ENCODE results near the gene DIDO1.

DIDO1 gene

DNA sequence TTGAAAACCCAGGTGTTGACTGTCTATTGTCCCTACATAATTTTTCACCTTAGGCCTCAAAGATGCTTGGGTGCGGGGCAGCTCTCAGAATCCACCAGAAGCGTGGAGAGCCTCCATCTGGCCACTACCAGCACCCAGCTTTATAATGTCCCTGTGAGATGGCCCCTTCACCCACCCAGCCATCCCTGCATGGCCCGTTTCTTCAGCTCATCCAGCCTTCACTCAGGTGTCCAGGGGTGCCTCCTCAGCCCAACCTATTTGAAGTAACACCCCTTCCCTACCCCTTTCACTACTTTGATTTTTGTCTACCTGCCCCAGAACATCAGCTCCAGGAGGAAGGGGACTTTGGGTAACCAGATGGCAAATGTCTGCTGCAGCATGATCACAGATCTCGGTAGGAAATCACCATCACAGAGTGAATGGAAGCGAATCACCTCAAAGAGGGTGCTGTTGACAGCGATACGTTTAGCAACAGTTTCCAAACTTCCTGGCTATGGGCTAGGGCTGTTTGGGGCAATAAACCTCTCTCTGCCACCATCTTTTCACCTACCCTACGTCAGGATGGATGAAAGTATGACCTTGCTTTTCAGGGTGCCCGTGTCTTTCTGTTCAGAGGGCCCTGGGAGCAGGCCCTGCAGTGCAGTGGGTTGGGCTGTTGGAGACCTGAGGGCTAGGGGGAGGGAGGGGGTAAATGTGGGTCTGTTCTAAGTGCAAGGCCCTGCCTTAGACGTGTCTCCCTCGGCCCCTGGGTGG lies 25.0 kb upstream of the DIDO1 start:
- no peak for DNase-seq (ENCODE audit: low read depth)

DNA sequence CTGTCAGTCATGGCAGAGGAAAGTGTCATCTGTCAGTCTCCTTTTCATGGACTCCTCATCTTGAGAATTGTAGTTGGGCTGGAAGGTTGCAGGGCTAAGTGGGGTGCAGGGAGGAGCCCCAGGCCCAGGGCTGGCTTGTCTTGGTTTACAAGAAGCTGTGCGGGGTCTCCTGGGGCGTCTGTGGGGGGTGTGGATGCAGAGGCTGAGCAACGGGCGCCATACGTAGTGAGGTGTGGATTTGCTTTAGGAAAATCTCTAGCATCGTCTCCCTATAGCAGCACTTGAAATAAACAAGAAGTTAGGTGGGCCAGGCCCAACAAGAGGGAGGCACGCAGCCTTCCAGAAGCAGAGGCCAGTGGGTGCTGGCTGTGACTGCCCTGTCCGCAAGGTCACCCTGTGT lies 24.4 kb upstream of the DIDO1 start:
- DNase-seq (ENCODE audit: low read depth) = no peak

DNA sequence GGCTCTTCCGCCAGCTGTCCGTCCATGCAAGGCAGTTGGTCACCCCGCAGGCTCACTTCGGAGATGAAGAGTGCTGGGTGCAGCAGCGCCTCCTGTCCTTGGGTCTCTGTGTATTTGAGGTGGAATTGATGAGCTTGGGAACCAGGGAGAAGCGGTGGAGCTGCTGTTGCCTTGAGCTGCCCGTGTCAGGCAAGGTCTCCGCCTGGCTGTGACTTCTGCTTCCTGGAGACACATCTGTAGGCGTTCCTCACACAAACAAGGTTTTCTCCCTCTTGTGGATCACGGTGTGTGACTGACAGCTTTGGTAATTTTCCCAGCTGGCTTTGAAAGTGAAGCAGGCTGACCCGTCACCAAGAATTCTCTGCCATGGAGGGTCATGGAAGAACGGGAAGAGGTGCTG lies 23.7 kb upstream of the DIDO1 start:
- DNase-seq (ENCODE audit: low read depth) = no peak

DNA sequence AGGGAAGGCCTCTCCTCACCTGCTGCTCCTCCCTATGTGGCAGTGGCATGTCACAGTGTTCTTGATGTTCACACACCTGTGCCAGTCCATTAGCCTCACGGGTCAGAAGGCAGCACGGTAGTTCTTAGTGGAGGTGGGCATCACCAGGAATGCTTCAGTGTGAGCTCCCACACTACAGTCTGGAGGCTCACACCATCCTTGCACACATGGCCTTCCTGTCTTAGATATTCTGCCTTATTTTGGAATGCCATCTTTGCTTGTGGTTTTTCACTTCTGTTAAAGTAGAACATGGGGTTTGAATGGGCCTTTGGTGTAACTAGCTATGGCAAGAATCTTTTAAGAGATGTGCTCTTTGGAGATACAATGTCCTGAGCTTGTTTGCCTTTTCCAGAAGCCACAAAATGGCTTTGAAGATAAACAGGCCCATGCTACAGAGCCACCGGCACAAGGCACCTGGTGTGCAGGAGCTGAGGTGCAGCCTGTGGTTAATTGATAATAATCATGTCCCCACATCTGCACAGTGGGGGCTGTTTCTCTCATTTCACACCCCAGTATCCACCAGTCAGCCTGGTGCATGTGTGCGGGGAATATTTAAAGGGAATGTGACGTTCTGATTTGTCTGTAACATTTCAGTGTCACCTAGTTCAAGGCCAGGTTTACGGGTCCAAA lies 23.0 kb upstream of the DIDO1 start:
- no peak for DNase-seq (ENCODE audit: low read depth)

DNA sequence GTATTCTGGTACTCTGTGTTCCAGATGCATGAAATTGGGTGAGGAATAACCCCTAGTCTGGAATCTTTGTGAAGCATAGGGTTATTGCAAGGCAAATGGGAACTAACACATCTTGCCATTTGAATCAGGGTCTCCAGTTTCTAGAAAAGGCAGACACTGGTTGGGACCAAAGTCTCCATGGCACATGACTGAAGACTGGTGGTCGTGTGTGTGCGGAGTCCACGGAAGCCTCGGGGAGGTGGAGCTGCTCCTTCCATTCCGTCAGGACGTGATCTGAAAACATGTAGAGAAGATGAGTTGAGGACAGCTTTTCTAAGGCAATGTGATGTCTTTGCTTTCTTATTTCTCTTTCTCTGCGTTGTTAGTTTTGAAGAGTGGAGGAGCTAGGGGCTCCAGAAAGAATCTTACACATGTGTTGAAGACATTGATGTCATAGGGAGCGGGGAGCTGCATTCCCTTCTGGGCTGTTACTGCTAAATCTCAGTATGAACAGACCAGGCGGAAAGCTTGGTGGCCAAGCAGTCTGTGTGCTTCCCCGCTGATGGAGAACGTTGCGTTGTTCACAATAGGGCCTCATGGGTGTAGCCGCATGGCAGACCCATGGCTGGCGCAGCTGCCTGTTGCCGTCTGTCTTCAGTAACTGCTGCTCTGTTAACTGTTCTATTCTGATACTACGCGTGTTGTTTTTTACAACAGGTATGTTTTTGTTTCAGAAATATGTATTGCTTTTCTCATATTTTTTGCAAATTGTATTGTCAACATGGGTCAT lies 21.4 kb upstream of the DIDO1 start:
- no peak for DNase-seq (ENCODE audit: low read depth)

DNA sequence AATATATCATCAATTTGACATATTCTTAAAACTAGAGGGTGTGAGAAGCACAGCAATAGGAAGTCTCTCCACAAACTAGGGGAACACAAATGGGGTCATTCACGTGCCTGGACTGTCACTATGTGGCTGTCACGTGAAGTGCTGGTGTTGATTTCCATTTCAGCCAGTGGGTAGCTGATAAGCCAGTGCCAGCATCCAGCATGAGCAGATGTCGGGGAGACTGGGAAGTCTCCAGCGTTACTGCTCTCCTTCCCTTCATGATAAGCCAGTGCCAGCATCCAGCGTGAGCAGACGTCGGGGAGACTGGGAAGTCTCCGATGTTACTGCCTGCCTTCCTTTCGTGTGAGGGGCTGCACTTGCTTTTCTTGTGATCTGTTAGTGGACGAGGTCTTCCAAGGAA lies 20.6 kb upstream of the DIDO1 start:
- no peak for DNase-seq (ENCODE audit: low read depth)

DNA sequence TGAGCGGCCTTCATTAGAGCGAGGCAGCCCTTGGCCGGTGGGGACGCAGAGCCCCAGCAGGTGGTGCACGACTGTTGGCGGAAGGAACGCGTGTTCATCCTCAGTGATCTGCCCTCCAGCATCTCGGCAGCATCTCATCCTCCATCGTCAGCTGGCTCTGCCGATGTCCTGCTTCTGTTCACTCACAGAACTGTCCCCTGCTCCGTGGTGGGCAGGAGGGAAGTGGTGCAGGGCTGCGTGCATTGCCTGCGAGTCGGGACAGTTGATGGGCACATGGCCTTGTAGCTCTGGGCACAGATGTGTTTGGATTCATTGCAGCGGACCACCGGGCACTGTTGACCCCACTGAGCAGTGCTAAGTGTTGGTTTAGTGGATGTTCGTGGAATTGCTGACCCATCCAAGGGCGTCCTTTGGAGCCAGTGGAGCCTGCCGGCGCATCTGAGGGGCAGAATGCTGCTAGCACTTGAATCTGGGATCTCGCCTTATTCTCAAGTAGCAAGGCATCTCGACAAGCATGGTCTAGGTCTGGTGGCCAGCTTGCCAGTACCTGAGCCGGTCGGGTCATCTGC lies 19.6 kb upstream of the DIDO1 start:
- DNase-seq (ENCODE audit: low read depth) = no peak

DNA sequence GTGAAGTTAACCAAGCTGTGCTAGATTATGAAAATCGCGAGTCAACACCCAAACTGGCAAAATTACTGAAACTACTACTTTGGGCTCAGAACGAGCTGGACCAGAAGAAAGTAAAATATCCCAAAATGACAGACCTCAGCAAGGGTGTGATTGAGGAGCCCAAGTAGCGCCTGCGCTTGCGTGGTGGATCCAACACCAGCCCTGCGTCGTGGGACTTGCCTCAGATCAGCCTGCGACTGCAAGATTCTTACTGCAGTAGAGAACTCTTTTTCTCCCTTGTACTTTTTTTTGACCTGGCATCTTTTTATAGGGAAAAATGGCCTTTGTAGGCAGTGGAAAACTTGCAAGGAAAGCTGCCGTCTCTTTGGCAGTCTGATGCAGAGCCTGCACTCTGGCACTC lies 18.4 kb upstream of the DIDO1 start:
- no peak for DNase-seq (ENCODE audit: low read depth)

DNA sequence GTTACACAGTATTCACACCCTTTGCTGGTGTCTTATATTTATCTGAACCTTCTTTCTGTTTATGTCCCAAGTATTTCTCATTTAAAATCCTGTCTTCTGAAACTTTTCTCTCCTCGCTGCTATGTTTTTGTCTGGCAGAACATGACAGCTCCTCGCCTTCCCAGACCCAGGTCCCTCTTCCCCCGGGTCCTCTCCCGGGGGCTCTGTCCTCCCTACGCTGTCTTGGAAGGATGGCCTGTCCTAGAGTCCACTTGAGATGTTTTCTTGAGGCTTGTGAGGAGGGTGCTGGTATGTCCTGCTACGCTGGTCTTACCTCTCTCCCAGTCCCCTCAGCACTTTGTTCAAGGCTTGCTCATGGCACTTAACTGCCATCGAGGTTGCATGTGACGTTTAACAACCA lies 17.9 kb upstream of the DIDO1 start:
- no peak for DNase-seq (ENCODE audit: low read depth)

DNA sequence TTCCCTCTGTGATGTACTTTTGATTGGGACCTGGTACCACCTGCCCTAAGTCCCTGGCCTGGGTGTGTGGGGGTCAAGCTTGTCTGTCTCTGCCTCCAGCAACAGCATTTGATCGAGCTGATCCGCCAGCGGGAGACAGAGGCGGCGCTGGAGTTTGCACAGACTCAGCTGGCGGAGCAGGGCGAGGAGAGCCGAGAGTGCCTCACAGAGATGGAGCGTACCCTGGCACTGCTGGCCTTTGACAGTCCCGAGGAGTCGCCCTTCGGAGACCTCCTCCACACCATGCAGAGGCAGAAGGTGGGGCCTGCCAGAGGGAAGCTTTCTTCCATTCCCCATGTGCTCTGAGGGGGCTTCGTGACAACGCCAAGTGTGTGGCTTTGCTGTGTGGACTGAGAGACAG lies 17.1 kb upstream of the DIDO1 start:
- no peak for DNase-seq (ENCODE audit: low read depth)

DNA sequence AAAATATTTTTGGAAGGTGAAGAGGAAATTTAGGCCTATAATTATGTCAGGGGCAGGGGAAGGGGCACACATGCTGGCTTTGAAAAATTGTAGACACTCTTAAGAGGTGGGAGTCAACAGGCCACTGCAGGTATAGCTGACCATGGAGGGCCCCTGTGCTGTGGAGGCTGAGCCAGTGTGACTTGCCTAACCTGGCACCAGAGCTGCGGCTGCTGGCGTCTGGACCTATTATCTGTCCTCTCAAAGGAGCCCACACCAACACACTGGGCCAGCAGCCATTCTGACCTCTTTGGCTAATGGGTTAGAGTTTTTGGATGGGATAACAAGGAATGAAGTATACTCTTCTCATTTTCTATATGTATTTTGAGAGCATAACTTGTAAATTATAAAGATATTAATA lies 16.2 kb upstream of the DIDO1 start:
- no peak for DNase-seq (ENCODE audit: low read depth)

DNA sequence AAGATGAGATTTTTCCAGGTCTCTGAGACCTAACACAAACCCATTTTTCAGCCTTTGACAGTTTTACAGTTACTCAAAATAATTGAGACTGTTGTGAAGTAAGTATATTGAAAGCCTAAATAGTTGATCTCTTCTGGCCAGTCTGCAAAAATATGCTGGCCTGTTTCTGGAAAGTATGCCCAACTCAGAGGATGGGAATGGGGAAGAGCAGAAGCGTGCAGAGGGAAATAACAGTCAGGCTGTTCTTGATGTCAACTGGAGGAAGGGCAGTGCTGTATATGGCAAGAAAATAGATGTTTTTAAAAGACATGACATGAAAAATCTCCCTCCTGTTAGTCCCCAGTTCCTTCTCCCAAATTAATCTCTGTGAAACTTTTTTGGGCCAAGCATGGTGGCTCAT lies 15.5 kb upstream of the DIDO1 start:
- no peak for DNase-seq (ENCODE audit: low read depth)

DNA sequence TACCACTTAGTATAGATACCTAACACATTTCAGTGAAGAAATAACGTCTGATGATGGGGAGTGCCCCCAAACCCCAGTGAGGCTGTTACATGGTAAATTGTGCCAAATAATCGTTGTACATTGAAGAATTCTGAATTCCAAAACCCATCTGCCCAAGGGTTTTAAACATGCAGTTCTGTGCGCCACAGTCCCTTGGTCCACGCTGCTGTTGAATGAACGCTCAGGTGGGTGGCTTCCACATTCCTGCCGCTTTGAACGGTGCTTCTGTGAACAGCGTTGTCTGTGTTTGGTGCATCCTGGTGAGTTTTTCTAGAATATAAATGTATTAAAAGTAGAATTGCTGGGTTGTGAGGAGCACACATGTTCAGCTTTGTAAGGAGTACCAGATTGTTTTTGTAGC lies 14.6 kb upstream of the DIDO1 start:
- no peak for DNase-seq (ENCODE audit: low read depth)

DNA sequence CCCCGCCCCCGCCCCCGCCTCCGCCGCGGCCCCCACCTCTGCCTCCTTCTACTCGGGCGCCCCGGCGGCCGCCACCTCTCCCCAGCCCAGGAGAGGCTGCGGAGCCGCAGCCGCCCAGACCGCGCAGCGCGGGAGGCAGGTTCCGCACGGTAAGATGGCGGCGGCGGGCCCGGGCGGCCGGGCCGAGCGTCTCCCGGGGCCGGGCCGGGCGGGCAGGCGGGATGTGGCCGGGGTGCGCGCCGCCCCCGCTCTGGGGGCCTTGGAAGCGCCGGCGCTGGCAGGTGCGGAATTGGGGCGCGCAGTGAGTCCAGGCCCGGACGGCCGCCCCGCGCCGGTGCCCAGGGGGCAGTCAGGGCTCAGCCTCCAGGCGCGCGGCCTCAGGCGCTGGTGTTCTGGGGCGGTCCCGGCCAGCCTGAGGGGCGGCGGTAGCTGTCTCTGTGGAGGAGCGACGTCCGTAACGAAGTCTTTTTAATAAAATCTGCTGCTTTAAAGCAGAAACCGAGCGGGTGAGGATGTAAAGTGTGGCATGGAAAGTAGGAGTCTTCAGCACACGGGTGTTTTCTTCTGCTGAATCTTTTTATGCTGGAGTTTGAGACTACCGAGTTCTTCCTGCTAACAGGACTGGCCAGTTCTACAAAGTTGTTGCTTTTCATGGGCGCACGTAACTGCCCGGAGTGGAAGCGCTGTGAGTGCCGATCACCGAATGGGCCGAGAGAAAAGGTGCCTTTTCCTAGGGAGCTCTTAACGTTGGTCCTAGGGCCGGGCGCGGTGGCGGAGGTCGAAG lies 12.0 kb upstream of the DIDO1 start, which contains the start of gene GID8:
Gene GID8, plus strand, starts transcription at position 43 of the 784 bp plus-strand sequence. CDS start 3,356 bp downstream, outside the sequence.
- DNase-seq (ENCODE audit: low read depth) = peak; percentile 24

DNA sequence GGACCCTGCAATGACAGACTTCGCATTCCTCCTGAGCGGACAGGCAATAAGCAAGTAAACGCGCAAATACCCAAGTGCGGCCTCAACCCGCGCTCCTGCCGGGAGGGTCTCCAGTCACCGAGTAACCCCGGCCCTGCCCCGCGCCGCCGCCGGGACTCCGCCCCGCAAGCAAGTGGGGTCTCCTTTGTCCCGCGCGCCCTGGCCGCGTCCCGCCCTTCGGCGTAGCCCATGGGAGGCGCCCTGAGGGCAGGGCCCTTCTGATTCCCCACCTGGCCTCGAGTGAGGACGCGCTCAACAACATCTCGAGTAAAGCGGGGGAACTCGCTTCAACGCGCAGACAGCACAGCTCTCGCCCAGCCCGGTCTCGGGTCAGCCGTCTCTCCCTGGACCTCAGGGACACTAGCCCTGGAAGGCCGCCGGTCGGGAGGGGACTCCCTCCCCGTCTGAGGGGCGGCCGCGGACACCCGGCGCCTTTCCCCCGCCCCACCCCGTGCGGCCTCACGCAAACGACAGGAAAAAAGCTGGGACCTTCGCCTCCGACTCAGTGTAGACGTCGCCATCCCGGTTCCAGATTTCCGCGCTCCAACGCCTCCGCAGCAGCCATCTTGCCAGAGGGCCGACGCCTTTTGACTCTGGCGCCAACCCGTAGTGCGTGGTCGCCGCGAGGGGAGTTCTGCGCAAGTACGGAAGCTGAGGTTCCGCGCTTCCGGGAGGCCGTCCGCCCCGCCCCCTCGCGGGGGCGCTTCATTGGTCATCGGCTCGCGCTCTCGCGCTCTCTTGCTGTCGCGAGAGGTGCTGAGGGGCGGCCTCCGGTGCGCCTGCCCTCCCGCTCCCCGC lies 11.2 kb upstream of the DIDO1 start:
- peak; percentile 94 for DNase-seq (ENCODE audit: low read depth)

DNA sequence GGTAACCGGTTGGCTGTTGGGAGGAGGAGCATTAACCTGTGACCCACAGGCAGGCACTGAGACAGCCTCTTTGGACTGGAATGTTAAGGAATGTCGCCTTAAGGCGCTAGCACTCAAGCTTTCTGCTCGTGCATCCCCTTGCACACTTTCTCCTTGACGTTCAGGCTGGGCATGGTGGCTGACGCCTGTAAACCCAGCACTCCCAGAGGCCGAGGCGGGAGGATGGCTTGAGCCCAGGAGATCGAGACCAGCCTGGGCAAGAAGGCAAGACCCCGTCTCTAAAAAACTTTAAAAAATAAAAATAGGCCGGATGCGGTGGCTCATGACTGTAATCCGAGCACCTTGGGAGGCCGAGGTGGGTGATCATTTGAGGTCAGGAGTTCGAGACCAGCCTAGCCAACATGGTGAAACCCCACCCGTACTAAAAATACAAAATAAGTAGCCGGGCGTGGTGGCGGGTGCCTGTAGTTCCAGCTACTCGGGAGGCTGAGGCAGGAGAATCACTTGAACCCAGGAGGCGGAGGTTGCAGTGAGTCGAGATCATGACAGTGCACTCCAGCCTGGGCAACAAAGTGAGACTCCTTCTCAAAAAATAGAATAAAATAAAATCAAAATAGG lies 9.8 kb upstream of the DIDO1 start:
- DNase-seq (ENCODE audit: low read depth) = no peak

DNA sequence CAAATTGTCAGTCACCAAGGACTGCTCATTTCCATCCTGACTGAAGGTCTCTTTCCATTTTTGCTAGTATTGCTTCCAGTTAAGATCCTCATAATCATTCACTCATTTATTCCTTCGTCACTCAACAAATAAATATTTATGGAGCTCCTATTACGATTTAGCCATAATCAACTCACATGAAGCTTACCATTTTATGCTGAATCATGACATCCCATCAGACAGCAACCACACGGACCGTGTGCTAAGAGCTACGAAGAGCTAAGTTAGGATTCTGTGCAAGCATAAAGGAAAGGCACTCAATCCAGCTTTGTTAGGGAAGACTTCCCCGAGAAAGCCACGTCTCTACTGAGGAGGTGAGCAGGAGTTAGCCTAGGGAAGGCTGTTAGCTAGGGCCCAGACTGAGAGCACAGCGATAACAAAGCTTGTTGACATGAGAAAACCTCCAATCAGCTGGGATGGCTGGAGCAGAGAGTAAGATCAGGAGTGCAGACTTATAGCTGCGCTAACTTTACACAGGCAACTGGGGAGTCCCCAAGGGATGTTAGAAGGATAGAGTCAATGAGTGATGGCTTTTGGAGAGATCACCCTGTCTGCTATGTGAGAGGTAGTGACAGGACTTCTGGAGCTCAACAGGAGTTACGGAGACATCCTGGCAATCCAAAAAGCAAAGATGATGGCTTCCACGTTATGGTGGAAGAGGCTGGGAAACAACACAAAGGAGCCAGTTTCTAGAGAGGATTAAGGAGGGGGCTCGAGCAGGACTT lies 9.1 kb upstream of the DIDO1 start:
- DNase-seq (ENCODE audit: low read depth) = no peak

DNA sequence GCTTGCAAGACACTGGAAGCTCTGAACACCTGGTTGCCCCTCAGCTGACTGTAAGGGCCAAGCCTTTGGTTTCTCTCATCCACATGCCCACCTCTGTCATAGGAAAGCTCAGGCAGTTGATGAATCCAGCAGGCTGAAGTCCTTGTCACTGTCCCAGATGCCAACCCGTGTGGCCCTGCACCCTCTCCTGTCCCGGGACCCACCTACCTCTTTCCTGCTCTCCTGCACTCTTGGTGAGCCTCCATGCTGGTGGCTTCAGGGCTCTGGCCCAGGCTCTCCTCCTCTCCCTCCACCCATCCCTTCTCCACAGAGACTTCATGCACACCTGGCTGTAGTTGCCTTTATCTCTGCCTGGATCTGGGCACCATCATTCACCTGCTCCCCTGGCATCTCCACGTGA lies 7.7 kb upstream of the DIDO1 start:
- DNase-seq (ENCODE audit: low read depth) = no peak

DNA sequence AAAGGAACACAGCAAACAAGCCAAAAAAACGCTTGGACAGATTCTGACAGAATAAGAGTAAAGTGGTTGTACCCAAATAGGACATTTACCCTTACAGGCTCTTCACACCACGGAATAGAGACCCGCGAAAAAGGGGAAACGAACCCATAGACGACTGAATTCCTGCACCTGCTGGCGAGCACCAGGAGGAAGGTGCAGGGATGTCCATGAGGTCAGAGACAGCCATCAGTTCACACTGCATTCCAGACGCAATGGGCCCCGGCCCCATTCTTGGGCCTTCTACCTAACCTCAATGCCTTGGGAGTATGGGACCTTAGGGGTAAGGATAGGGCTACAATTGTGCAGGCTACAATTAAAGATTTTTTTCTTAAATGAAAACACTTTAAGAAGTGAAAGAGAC lies 5.2 kb upstream of the DIDO1 start:
- no peak for DNase-seq (ENCODE audit: low read depth)
